GM19351 (cell line): ENCODE data around the gene PYGO1.
"Not testable (repeated sequence)": the region's sequence is repeated elsewhere in the genome, so short reads cannot be mapped to it uniquely, and the experiment has no call there.

ENCODE experiments used
- ATAC-seq: cut with Tn5 transposase; IDR thresholded peaks from one replicate; pipeline ENCODE4 v1.9.1; 2021; ENCODE audit warnings: mild to moderate bottlenecking, moderate library complexity; ENCODE audit not compliant: unreplicated experiment

Gene PYGO1, protein sequence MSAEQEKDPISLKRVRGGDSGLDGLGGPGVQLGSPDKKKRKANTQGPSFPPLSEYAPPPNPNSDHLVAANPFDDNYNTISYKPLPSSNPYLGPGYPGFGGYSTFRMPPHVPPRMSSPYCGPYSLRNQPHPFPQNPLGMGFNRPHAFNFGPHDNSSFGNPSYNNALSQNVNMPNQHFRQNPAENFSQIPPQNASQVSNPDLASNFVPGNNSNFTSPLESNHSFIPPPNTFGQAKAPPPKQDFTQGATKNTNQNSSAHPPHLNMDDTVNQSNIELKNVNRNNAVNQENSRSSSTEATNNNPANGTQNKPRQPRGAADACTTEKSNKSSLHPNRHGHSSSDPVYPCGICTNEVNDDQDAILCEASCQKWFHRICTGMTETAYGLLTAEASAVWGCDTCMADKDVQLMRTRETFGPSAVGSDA

GRCh38 chr15:55588070-55588814 is at the start of gene PYGO1:
PYGO1 (minus strand) TSS chr15:55588345; CDS start chr15:55587883, 462 bp downstream.
- peak; percentile 80 for ATAC-seq

GRCh38 chr15:55637086-55637485 is 48.9 kb upstream of the PYGO1 start:
- no peak for ATAC-seq

- ATAC-seq, result no peak
Observed at GRCh38 chr15:55633731-55634130, 45.6 kb upstream of the PYGO1 start.

DNA sequence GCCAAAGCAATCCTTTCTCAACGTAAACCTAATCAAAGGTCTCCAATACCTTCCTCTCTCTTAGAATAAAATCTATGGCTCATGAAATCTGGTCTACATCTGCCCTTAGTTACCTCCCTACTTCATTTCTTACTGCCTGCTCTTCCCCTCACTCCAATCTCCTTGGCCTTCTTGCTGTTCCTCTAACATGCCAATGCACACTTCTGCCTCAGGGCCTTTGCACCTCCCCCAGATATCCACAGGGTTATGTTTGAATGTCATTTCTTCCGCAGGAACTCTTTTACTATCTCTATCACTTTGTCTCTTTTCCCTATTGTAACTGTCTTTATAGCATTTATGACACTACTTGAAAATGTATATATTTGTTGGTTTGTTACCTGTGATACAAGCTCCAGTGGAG is 44.3 kb upstream of the PYGO1 start:
- no peak for ATAC-seq

DNA sequence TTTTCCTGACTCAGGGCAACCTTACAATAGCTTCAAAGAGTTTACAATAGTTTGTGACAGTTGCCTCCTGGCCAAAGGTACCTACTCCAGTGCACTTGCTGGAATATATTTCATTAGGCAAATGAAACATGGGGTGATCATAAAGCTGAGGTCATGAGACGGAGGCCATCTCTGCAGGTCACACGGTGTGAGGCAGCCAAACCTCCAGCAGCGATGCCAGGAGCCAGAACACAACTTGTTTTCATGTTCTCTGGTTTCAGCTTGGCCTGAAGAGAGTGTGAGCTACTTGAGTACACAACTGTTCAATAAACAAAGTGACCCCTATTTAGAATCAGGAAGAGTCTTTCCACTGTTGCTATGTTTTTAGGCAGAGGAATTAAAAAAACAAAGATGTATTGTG is 42.7 kb upstream of the PYGO1 start:
- no peak for ATAC-seq

GRCh38 chr15:55628369-55628730 is 40.2 kb upstream of the PYGO1 start:
- ATAC-seq, result no peak

DNA sequence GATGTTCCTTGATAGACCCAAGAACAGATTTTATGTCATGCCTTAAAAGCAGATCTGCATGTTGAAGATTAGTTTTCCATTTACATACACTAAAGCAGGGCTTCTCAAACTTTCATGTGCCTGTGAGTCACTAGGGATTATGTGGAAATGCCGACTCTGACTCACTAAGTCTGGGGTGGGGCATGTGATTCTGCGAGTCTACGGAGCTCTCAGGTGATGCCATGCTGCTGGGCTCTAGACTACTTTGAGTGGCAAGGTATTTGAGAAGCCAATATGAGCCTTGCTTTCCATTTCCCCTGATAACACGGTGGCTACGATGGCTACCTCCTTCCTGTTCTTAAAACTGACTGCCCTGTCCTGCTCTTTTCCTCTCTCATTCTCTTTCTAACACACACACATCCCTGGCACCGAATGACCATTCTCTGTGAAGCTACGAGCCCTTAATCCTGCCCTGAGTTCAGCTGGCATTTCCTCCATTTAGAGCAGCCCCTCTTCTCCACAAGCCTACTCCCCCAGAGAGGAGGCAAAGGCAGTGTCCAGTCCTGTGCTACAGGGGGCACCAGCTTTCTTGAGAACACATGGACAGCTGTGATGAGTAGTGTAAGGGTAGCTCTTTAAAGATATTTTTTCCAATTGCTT is 39.7 kb upstream of the PYGO1 start:
- no peak for ATAC-seq

DNA sequence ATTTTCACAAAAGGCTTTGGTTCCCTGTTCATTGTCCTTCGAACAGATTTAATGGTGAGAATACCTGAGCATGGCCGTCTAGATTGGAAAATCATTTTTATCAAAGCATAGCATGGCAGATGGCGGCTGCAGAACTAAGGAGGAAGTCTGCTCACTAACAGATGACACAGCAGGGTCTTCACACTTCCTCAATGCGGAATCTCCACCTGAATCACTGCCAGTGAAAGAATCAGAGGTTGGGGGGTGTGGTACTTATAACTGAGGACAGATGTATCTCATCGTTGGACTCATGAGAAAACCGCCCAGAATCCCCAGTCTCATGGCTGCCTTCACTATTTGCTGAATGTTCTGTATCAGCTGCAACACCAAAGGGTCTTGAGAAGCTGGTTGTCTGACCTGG is 31.6 kb upstream of the PYGO1 start:
- no peak for ATAC-seq

DNA sequence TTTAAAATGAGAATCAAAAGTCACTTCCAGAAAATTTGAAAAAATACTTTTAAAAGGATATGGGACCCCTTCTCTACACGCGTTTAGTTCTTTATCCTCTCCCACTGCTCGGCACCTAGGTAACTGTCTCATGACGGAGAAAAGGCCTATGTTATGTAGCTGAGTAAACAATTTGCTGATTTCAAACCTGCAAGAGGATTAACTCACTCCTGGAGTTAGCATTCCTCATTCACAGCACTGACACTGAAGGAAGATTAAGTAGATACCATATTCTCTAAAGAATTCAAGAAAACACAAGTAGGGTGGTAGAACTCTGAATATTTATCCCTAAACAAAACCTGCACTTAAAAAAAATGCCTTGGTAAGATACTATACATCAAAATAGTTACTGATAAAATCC is 30.2 kb upstream of the PYGO1 start:
- ATAC-seq, result no peak

DNA sequence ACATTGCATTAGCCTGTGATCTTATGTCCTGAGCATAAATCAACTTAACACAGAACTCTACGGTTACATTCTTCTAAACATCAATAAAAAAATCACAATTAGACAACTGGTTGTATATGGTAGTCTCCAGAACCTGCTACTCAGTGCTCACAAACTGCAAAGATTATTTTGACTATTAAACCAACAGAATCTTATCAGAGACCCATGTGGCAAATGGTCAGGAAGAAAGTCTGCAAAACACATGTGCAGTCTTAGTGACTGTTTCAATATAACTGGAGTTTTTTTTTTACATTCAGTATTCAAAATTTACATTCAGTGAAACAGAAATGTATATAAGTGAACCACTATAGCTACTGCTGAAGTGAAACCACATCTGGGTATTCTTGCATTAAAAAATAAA is 27.3 kb upstream of the PYGO1 start:
- no peak for ATAC-seq

DNA sequence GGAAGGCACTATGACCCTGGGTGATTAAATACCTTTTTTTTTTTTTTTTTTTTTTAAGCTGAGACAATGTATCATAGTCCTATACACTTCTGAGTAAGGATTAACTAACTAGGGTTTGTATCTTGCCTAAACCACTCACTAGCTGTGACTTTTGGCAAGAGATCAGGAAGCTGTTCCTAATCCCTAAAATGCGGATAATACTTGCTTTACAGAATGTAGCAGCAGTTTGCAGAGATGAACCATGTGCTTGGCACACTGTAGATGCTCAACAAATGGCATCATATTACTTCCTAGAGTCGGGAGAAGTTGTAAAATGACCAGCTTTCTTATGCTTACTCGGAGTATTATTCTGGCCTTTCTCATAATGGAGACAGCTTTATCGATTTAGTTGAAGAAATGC is 25.6 kb upstream of the PYGO1 start:
- no peak for ATAC-seq

DNA sequence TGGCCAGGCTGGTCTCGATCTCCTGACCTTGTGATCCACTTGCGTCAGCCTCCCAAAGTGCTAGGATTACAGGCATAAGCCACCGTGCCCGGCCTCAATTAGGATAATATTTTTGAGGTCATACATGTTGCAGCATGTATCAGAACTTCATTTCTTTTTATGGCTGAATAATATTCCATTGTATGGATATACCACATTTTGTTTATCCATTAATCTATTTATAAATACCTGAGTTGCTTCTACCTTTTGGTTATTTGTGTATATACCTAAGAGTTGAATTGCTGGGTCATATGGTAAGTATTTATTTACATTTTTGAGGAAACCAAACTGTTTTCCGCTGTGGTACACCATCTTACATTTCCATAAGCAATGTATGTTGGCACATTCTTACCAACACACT is 18.1 kb upstream of the PYGO1 start:
- ATAC-seq, result no peak

GRCh38 chr15:55601374-55601773 is 13.2 kb upstream of the PYGO1 start:
- no peak for ATAC-seq

DNA sequence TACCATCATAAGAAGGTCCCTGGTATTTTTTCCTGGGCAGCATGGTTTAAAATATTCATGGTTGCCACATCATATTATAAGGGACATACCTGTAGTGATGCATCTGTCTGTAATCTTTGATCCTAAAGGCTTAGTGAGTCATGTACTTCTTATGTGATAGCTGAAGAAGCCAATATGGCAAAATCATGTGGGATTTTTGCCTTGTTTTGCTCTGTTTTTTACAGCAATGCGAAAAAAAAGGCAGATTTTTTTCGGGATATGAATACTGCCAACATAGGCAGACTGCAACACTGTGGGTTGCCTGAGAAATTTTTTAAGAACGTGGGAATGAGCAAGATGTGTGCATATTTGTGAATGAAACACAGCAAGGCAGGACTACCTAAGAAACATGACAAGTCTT is 11.3 kb upstream of the PYGO1 start:
- no peak for ATAC-seq

- ATAC-seq, result not testable (repeated sequence)
Observed at GRCh38 chr15:55593019-55593418, 4.9 kb upstream of the PYGO1 start.

DNA sequence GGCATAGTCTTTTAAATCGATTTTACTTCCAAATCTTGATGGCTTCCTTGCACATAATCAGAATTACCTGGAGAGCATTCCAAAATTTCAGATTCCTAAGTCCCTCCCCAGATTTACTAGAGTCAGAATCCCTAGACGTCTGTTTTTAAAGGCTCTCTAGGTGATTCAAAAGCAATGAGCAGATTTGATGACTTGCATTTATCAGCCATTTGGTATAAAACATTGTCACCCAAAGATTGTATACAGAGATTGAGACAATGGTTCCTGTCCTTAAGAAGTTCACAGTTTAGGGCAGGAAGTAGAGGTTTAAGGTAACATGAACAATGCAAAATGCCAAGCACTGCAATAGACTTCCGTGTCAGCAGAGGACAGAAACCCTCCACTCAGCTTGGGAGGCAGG is 2.6 kb upstream of the PYGO1 start:
- no peak for ATAC-seq

DNA sequence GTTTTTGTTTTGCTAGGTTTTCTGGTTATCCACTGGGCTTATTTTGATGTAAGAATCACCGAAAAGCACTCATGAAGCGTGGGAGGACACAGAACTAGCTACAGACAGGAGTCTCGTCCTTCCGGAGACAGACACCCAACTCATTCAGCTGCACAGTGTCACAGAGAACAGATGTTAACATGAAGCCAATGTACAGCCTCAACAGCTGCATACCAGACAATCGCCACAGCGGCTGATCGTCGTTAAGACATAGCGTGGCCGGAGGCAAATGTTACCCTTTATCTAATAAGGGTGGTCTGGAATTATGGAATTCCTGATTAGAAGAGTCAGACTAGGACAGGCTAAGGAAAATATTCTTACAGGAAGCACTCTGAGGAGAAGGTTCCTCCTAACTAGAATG is 1.1 kb upstream of the PYGO1 start:
- ATAC-seq, result no peak

DNA sequence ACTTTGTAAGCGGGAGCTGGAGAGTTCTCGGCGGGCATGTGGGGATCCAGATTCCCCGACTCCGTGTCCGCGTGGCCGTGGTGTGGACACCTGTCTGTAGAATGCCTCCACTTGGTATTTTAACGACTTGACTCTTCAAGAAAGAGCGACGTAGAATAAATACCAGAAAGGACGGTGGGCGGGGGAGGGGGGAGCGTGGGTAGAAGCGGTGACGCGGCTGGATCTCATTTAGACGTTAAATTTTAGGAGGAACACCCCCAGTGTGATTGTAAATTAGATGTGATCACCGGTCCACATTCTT is 620 bp upstream of the PYGO1 start:
- no peak for ATAC-seq

DNA sequence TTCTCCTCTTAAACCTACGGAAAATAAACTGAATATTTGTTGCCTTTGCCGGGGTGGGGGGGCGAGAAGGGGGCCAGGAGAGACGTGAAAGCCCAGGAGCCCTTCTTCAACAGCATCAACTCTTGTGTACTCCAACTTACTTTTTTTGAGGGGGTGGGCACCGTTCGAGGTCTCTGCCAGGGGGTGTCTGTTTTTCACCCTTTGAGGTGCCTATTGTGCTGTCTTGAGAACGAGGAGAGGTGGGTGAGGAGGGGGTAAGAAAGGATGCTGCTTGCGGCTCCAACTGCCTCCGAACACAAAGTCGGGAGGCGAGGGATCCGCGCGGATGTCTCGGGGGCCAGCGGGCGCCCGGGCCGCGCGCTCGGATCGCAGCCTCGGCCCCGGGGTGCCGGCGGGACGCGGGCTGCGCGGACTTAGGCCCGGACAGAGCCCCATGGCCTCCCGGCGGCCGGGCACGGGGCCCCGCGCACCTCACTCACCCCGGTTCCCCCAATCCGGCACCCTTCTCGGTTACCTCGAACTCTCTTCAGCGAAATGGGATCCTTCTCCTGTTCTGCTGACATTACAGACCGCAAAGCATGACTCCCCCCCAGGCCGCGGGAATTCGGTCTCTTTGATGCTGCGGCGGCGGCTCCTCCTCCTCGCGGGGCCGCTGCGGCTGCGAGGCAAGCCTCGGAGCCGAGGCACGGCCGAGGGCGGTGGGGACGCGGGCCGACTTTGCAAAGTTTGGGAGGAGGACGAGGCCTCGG is 650 bp downstream of the PYGO1 start:
- peak; percentile 21 for ATAC-seq

GRCh38 chr15:55586808-55587207 is 1.3 kb downstream of the PYGO1 start:
- no peak for ATAC-seq

- ATAC-seq, result no peak
Observed at GRCh38 chr15:55576943-55577342, 11.2 kb downstream of the PYGO1 start.
